ENCODE data around the gene TGIF2.
"Not testable (repeated sequence)": the region's sequence is repeated elsewhere in the genome, so short reads cannot be mapped to it uniquely, and the experiment has no call there.

Gene TGIF2

GRCh38 chr20:36607586-36608387 lies 34.4 kb downstream of the TGIF2 start:
- no peak for DNase-seq (ENCODE audit: low read depth)
- no peak for TF ChIP-seq CTCF (conservative IDR thresholded peaks at IDR 0.05; ENCODE audit: low read depth, low read length)
- no peak overlapping the region for H3K4me3 ChIP-seq (ENCODE audit: low read length)

- not testable (repeated sequence) for DNase-seq (ENCODE audit: low read depth)
These were observed 35.0 kb downstream of the TGIF2 start for GRCh38 chr20:36608388-36608728.

GRCh38 chr20:36611625-36612024 lies 38.2 kb downstream of the TGIF2 start:
- no peak for TF ChIP-seq CTCF (conservative IDR thresholded peaks at IDR 0.05; ENCODE audit: low read depth, low read length)
- no peak for DNase-seq (ENCODE audit: low read depth)
- H3K4me3 ChIP-seq (ENCODE audit: low read length): no peak overlapping the region

More at GRCh38 chr20:36608388-36608728, 35.0 kb downstream of the TGIF2 start:
- H3K4me3 ChIP-seq (ENCODE audit: low read length): not testable (repeated sequence)

GRCh38 chr20:36613974-36614373 lies 40.6 kb downstream of the TGIF2 start:
- no peak for TF ChIP-seq CTCF (conservative IDR thresholded peaks at IDR 0.05; ENCODE audit: low read depth, low read length)
- no peak overlapping the region for H3K4me3 ChIP-seq (ENCODE audit: low read length)
- DNase-seq (ENCODE audit: low read depth): no peak

- TF ChIP-seq CTCF (conservative IDR thresholded peaks at IDR 0.05; ENCODE audit: low read depth, low read length): no peak
- H3K4me3 ChIP-seq (ENCODE audit: low read length): no peak overlapping the region
- DNase-seq (ENCODE audit: low read depth): no peak
These were observed 41.6 kb downstream of the TGIF2 start for GRCh38 chr20:36614781-36615557.

GRCh38 chr20:36620917-36621316 lies 47.5 kb downstream of the TGIF2 start:
- no peak overlapping the region for H3K4me3 ChIP-seq (ENCODE audit: low read length)
- no peak for TF ChIP-seq CTCF (conservative IDR thresholded peaks at IDR 0.05; ENCODE audit: low read depth, low read length)
- DNase-seq (ENCODE audit: low read depth): no peak

- H3K4me3 ChIP-seq (ENCODE audit: low read length): no peak overlapping the region
- no peak for TF ChIP-seq CTCF (conservative IDR thresholded peaks at IDR 0.05; ENCODE audit: low read depth, low read length)
- DNase-seq (ENCODE audit: low read depth): no peak
These were observed 50.0 kb downstream of the TGIF2 start for GRCh38 chr20:36623444-36623843.

Measured in retinal pigment epithelial cell (primary cell).